ENCODE data around the gene PPP2R5E. TPM values are rescaled to one million over a fixed set of nuclear protein-coding genes. Genes with fewer than 3 reads are reported as not detected.

The PPP2R5E gene
- total RNA-seq, 2 experiments from 2014 or later: 12.5 to 47.8 TPM

- H3K9me2 ChIP-seq (ENCODE audit: insufficient read depth, low read length): no peaks in the 10 kb centered on the region
- ChIA-PET CTCF (ENCODE audit: unreplicated experiment) (no interaction called here), POLR2A (interaction anchor here (0.6 to 0.8 kb wide), 3 partner anchors 362 to 1207 kb away, joined by 3 to 4 read pairs (median 3); no protein-coding TSS in a partner anchor)
- no peaks in the 10 kb centered on the region for H3K9me3 ChIP-seq (ENCODE audit: low read length)
- no TSS peak for BruUV-seq (replicated peaks)
- H3K4me1 ChIP-seq (ENCODE audit: insufficient read depth, low read length, poor library complexity, severe bottlenecking): peaks cover 14% of the 10 kb centered on the region
- TF ChIP-seq EZH2phosphoT487 (IDR thresholded peaks at IDR 0.05; ENCODE audit: borderline replicate concordance, low read depth, low read length) (no peak), CTCF (conservative IDR thresholded peaks at IDR 0.05; ENCODE audit: low read length) (no peak)
- no peak overlapping the region for H3K27ac ChIP-seq (ENCODE audit: low read depth, low read length, poor library complexity, severe bottlenecking)
- H3K4me2 ChIP-seq (ENCODE audit: low read length): no peak overlapping the region
- intact Hi-C loops (cut with micrococcal nuclease; ENCODE audit: unreplicated experiment): no loop called here
- no peak overlapping the region for H2AFZ ChIP-seq (ENCODE audit: low read length)
- H3K79me2 ChIP-seq (ENCODE audit: insufficient read depth, low read depth, low read length): peaks cover 51% of the 10 kb centered on the region; the same call in 1 of the 2 replicates
- peaks cover 4% of the 10 kb centered on the region; the same call in 1 of the 2 replicates for H3K36me3 ChIP-seq (ENCODE audit: insufficient read depth, low read length)
- no peak overlapping the region for H3K4me3 ChIP-seq (ENCODE audit: low read depth, low read length, poor library complexity, severe bottlenecking)
- DNase-seq (ENCODE audit: low spot score): no peak
- peaks cover 16% of the 10 kb centered on the region; the same call in 1 of the 2 replicates for H4K20me1 ChIP-seq (ENCODE audit: insufficient read depth, low read length)
Observed at GRCh38 chr14:63472986-63473788, 70.0 kb downstream of the PPP2R5E start.

- Histone ChIP-seq H3K27ac (ENCODE audit: low read depth, low read length, poor library complexity, severe bottlenecking) (no peak overlapping the region), H3K4me3 (ENCODE audit: low read depth, low read length, poor library complexity, severe bottlenecking) (no peak overlapping the region), H3K9me2 (ENCODE audit: insufficient read depth, low read length) (no peaks in the 10 kb centered on the region), H3K36me3 (ENCODE audit: insufficient read depth, low read length) (peaks cover 4% of the 10 kb centered on the region; the same call in 1 of the 2 replicates), H4K20me1 (ENCODE audit: insufficient read depth, low read length) (peaks cover 11% of the 10 kb centered on the region; the same call in 1 of the 2 replicates), H3K4me1 (ENCODE audit: insufficient read depth, low read length, poor library complexity, severe bottlenecking) (peaks cover 6% of the 10 kb centered on the region), H3K9me3 (ENCODE audit: low read length) (no peaks in the 10 kb centered on the region), H2AFZ (ENCODE audit: low read length) (no peak overlapping the region), H3K79me2 (ENCODE audit: insufficient read depth, low read depth, low read length) (peaks cover 30% of the 10 kb centered on the region; the same call in 1 of the 2 replicates), H3K4me2 (ENCODE audit: low read length) (no peak overlapping the region)
- TF ChIP-seq CTCF (conservative IDR thresholded peaks at IDR 0.05; ENCODE audit: low read length) (no peak), EZH2phosphoT487 (IDR thresholded peaks at IDR 0.05; ENCODE audit: borderline replicate concordance, low read depth, low read length) (no peak)
- no peak for DNase-seq (ENCODE audit: low spot score)
- POLR2A ChIA-PET: interaction anchor here (1.6 kb wide), 1 partner anchor 16 kb away, joined by 3 read pairs; no protein-coding TSS in a partner anchor
- intact Hi-C loops (cut with micrococcal nuclease; ENCODE audit: unreplicated experiment): no loop called here
- CTCF ChIA-PET (ENCODE audit: unreplicated experiment): no interaction called here
- no TSS peak for BruUV-seq (replicated peaks)
Observed at GRCh38 chr14:63470962-63471793, 72.0 kb downstream of the PPP2R5E start.

Measured in OCI-LY7 (cell line).